ENCODE data around the gene KRT78. TPM values are rescaled to one million over a fixed set of nuclear protein-coding genes. Genes with fewer than 3 reads are reported as not detected.

The KRT78 gene
- total and polyA plus RNA-seq, 2 of the 13 experiments (the other 11 are each of a cell fraction or from before 2014, with no cell fraction given) = not detected

GRCh38 chr12:52867152-52867551, 18.4 kb upstream of the KRT78 start:
- Histone ChIP-seq H3K9ac (ENCODE audit: insufficient read depth, low read depth, low read length) (no peak overlapping the region), H3K4me1 (ENCODE audit: insufficient read depth, low read length) (peaks cover 37% of the 10 kb centered on the region), H3K79me2 (ENCODE audit: insufficient read depth, low read length) (no peaks in the 10 kb centered on the region), H2AFZ (ENCODE audit: low read length) (no peak overlapping the region), H3K36me3 (replicated peaks in 1 of 2; ENCODE audit: control insufficient read depth in 1 of 2, insufficient read depth in 2 of 2, low read length in 2 of 2) (no peaks in the 10 kb centered on the region), H3K27ac (ENCODE audit: extremely low read length, insufficient read depth, low read length) (no peak overlapping the region), H4K20me1 (ENCODE audit: insufficient read depth, low read length) (no peaks in the 10 kb centered on the region), H3K27me3 (ENCODE audit: control insufficient read depth in 1 of 2, insufficient read depth in 2 of 2, low read length in 2 of 2) (no peaks in the 10 kb centered on the region; a peak in 1 of 5 replicates), H3K4me2 (ENCODE audit: low read depth, low read length) (peak overlapping the region; percentile 20; the same call in 1 of the 2 replicates), H3K4me3 (replicated peaks in 1 of 3; ENCODE audit: insufficient read depth in 1 of 3, low read depth in 2 of 3, low read length in 3 of 3) (no peak overlapping the region), H3K9me3 (ENCODE audit: low read length) (no peaks in the 10 kb centered on the region)
- no peak for TF ChIP-seq ZNF232 (CRISPR knock-in tag; IDR thresholded peaks at IDR 0.05; ENCODE audit: borderline replicate concordance)
- no peak for TF ChIP-seq ZNF501 (CRISPR knock-in tag; IDR thresholded peaks at IDR 0.05)
- TF ChIP-seq ZNF546 (CRISPR knock-in tag; conservative IDR thresholded peaks at IDR 0.05) = no peak
- TF ChIP-seq NCOA5 (CRISPR knock-in tag; IDR thresholded peaks at IDR 0.05) = no peak
- no peak for TF ChIP-seq ZNF121 (CRISPR knock-in tag; IDR thresholded peaks at IDR 0.05)
- TF ChIP-seq DMAP1 (CRISPR knock-in tag; IDR thresholded peaks at IDR 0.05) = no peak
- in situ Hi-C loops (cut with HindIII; ENCODE audit: extremely low pct_ligation_motif_present, low pct_unique_long_range_greater_than_20kb) = loop anchor here (5.0 to 10.0 kb wide), 2 partner anchors 152 to 285 kb away; no protein-coding TSS in a partner anchor
- 37% methylated on average over 5 of the region's 5 CpGs for WGBS (ENCODE audit: low lambda C conversion rate)
- no peak for DNase-seq (ENCODE audit: low spot score)
- POLR2A ChIA-PET = no interaction called here
- FAIRE-seq = peak; percentile 28
- no TSS peak for BruUV-seq (replicated peaks)
- intact Hi-C loops (cut with micrococcal nuclease; ENCODE audit: unreplicated experiment) = no loop called here
- ATAC-seq = no peak
- CTCF ChIA-PET (ENCODE audit: low intra/inter-chr PET ratio, low total read pairs) = no interaction called here

DNA sequence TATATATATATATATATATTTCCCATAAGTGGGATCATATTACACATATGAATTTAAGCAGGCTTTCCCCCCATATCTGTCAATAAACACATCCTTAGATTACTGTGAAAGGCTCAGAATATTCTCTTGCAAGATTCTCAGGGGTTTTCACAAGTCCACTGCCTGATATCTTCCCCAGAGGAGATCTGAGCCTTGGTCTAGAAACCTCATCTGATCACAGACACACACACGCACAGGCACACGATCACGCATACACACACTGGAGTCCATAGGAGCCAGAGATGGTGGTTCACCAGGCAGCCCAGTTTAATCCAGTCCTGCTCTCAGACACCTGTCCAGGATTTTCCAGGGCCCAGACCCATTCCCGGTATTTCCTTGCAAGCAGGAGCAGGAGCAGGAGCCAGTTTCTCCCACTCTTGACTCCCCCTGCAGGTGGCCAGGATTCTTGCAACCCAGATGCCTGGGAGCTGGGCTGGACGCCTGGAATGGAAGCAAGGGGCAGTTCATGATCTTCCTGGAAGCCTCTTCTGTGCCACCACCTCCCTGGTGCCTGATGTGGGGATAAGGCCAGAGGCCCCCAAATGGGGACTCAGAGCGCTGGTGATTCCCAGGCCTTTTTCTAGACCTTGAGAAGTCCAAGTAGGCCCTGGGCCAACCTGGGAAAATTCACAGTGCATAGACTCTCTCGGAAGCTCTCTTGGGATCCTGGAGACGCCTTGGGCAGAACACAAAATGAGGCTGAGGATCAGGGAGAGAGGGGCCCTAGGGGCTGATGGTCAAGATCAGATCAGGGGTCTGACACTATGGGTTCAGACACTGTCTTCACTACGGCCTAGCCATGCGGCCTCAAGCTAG, 16.5 kb upstream of the KRT78 start:
- 35% methylated on average over 10 of the region's 10 CpGs for WGBS (ENCODE audit: low lambda C conversion rate)
- intact Hi-C loops (cut with micrococcal nuclease; ENCODE audit: unreplicated experiment) = loop anchor here (1.0 kb wide), 1 partner anchor 150 kb away; no protein-coding TSS in a partner anchor
- Histone ChIP-seq H3K4me2 (ENCODE audit: low read depth, low read length) (no peak overlapping the region), H3K36me3 (replicated peaks in 1 of 2; ENCODE audit: control insufficient read depth in 1 of 2, insufficient read depth in 2 of 2, low read length in 2 of 2) (no peaks in the 10 kb centered on the region), H3K27ac (ENCODE audit: extremely low read length, insufficient read depth, low read length) (no peak overlapping the region), H3K27me3 (ENCODE audit: control insufficient read depth in 1 of 2, insufficient read depth in 2 of 2, low read length in 2 of 2) (no peaks in the 10 kb centered on the region), H3K9ac (ENCODE audit: insufficient read depth, low read depth, low read length) (no peak overlapping the region), H3K4me3 (replicated peaks in 1 of 3; ENCODE audit: insufficient read depth in 1 of 3, low read depth in 2 of 3, low read length in 3 of 3) (no peak overlapping the region), H3K9me3 (ENCODE audit: low read length) (no peaks in the 10 kb centered on the region), H4K20me1 (ENCODE audit: insufficient read depth, low read length) (no peaks in the 10 kb centered on the region), H3K4me1 (ENCODE audit: insufficient read depth, low read length) (peaks cover 22% of the 10 kb centered on the region), H3K79me2 (ENCODE audit: insufficient read depth, low read length) (no peaks in the 10 kb centered on the region), H2AFZ (ENCODE audit: low read length) (no peak overlapping the region)
- peak; percentile 56 for DNase-seq (ENCODE audit: low spot score)
- ChIA-PET POLR2A (no interaction called here), CTCF (ENCODE audit: low intra/inter-chr PET ratio, low total read pairs) (interaction anchor here (1.6 to 1.8 kb wide), 2 partner anchors 14 to 150 kb away, joined by 4 to 8 read pairs; no protein-coding TSS in a partner anchor)
- in situ Hi-C loops (cut with HindIII; ENCODE audit: extremely low pct_ligation_motif_present, low pct_unique_long_range_greater_than_20kb) = loop anchor here (5.0 to 10.0 kb wide), 2 partner anchors 151 to 283 kb away; no protein-coding TSS in a partner anchor
- BruUV-seq (replicated peaks) = no TSS peak
- FAIRE-seq = peak; percentile 76
- ATAC-seq = peak; percentile 82
- TF ChIP-seq, protein P1, sequence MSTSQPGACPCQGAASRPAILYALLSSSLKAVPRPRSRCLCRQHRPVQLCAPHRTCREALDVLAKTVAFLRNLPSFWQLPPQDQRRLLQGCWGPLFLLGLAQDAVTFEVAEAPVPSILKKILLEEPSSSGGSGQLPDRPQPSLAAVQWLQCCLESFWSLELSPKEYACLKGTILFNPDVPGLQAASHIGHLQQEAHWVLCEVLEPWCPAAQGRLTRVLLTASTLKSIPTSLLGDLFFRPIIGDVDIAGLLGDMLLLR (CRISPR knock-in tag; IDR thresholded peaks at IDR 0.05) = 0 out of 2 replicates have a peak, but pooled peaks have one; percentile 23
- peak; percentile 69 for TF ChIP-seq STAG1 (CRISPR knock-in tag; IDR thresholded peaks at IDR 0.05)
- no peak for TF ChIP-seq ZUFSP (CRISPR knock-in tag; IDR thresholded peaks at IDR 0.05; ENCODE audit: borderline replicate concordance)
- no peak for TF ChIP-seq ZNF746 (CRISPR knock-in tag; IDR thresholded peaks at IDR 0.05)
- peak; percentile 92 for TF ChIP-seq PRDM15 (CRISPR knock-in tag; IDR thresholded peaks at IDR 0.05)
